ENCODE data around the gene NAXE. TPM values are rescaled to one million over a fixed set of nuclear protein-coding genes. Genes with fewer than 3 reads are reported as not detected.

The NAXE gene
- total and polyA plus RNA-seq, 2 of the 13 experiments (the other 11 are each of a cell fraction or from before 2014, with no cell fraction given) = 39.4 to 59.4 TPM

GRCh38 chr1:156591432-156592157 is at the start of gene NAXE (continued):
- TF ChIP-seq ZHX2 (IDR thresholded peaks at IDR 0.05; ENCODE audit: low read depth) = no peak
- TF ChIP-seq ZHX2 (CRISPR knock-in tag; IDR thresholded peaks at IDR 0.05; ENCODE audit: borderline replicate concordance) = no peak
- no peak; the same call in 1 of the 2 replicates for TF ChIP-seq TFAP4 (IDR thresholded peaks at IDR 0.05; ENCODE audit: borderline replicate concordance, low read depth)
- peak; percentile 47 for TF ChIP-seq PATZ1 (CRISPR knock-in tag; IDR thresholded peaks at IDR 0.05)
- no peak; the same call in 1 of the 2 replicates for TF ChIP-seq THAP8 (CRISPR knock-in tag; IDR thresholded peaks at IDR 0.05; ENCODE audit: borderline replicate concordance)
- no peak for TF ChIP-seq ZNF607 (CRISPR knock-in tag; IDR thresholded peaks at IDR 0.05; ENCODE audit: borderline replicate concordance)
- no peak; the same call in 1 of the 2 replicates for TF ChIP-seq ZNF232 (CRISPR knock-in tag; IDR thresholded peaks at IDR 0.05; ENCODE audit: borderline replicate concordance)
- no peak for TF ChIP-seq TCF12 (IDR thresholded peaks at IDR 0.05)
- TF ChIP-seq TCF12 (CRISPR knock-in tag; IDR thresholded peaks at IDR 0.05) = 0 out of 2 replicates have a peak, but pooled peaks have one; percentile 59
- TF ChIP-seq PITX1 (CRISPR knock-in tag; IDR thresholded peaks at IDR 0.05) = peak; percentile 55; the same call in 1 of the 2 replicates
- no peak for TF ChIP-seq PPARG (CRISPR knock-in tag; conservative IDR thresholded peaks at IDR 0.05)
- peak; percentile 19; the same call in 1 of the 2 replicates for TF ChIP-seq SMYD3 (CRISPR knock-in tag; IDR thresholded peaks at IDR 0.05)
- no peak for TF ChIP-seq ZXDC (CRISPR knock-in tag; IDR thresholded peaks at IDR 0.05)
- no peak for TF ChIP-seq HIC2 (CRISPR knock-in tag; IDR thresholded peaks at IDR 0.05; ENCODE audit: low read depth)

Measured in HepG2 (cell line).